NCI-H345 (cell line): ENCODE results near the gene DYNLT4.

Source experiments
- DNase-seq: peaks from one replicate; lab custom pipeline; 2025; lab: John Stamatoyannopoulos, UW

Gene DYNLT4

DNA sequence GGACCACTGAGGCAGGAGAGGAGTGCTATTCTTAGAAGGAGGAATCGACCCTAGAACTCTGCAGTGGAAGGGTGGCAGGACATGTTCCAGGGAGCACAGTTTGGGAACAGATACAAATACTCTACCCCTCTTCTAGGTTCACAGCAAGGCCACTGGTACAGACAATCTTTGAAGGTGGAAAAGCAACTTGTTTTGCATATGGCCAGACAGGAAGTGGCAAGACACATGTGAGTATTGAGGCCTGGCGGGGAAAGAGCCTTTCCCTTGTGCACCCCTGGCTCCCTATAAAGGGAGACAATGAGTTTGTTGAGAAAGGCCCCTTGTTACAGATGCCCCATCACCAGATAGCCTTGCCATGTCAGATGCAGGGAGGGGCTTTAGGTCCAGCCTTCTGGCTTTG lies 49.7 kb downstream of the DYNLT4 start:
- DNase-seq, result no peak
